Hindlimb muscle (tissue), 1 donor: ENCODE measurements around the gene BARD1. TPM values are rescaled to one million over a fixed set of nuclear protein-coding genes. Genes with fewer than 3 reads are reported as not detected.
"Not testable (repeated sequence)": the region's sequence is repeated elsewhere in the genome, so short reads cannot be mapped to it uniquely, and the experiment has no call there.

Experiments used
- DNase-seq: peaks from one replicate; pipeline ENCODE4 v3.0.0-alpha.2; 2013
- polyA plus RNA-seq: library from polyadenylated mRNA; unstranded; fragments of 120-200 nt; gene quantifications from one replicate; pipeline ENCODE4 v1.2.1, GENCODE V29; 2013; ENCODE audit not compliant: insufficient read length

BARD1 gene
- polyA plus RNA-seq, 1 donor: 9.4 TPM

DNA sequence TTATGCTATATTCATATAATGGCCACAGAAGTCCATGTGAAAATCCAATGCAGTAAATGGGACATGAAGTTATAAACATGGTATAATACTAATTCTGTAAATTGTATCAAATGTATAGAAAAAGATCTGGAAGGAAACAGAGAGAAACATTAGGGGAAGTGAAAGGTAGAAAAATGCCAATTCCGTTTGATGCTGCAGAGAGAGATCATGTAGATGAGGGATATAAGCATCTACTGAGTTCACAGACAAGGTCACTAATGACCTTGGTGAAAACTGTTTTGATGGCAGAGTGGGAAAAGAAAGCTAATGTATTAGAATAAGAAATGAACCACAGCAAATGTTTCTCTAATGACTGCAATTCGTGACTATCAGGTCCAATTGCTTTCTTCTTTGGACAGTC is 56.0 kb downstream of the BARD1 start:
- no peak for DNase-seq

DNA sequence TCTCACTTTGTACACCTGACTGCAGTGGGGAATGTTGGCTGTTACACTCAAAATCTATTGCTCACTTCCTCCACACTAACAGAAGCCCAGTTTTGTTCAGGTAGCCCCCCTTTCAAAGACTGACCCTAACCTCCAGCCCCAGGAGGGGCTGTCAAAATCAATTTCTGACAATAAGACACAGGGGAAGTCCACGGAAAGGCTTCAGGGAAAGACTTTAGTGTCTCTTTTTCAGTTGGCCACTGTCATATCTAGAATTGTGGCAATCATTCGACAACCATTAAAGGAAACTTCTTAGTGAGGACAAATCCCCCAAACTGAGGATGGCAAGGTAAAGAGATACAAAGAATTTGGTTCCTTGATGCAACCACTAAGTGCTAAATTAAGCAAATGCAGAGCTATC is 59.0 kb downstream of the BARD1 start:
- no peak for DNase-seq

DNA sequence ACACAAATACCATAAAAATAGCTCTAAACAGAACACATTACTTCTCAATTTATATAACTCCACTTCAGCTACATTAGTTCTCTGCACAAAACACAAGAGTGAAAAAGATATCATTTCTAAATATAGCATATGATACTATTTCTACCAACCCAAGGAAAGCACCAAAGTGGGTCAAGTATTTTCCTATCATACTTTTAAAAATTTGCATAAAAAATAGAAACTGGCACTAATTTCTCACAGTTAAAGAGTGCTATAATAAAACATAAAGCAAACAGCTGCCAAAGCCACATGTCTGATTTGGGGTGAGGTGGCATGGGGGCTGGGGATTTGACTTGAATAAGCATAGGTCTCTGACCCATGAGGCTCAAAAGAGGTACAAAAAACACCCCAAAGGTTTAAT is 61.5 kb downstream of the BARD1 start:
- DNase-seq: no peak

DNA sequence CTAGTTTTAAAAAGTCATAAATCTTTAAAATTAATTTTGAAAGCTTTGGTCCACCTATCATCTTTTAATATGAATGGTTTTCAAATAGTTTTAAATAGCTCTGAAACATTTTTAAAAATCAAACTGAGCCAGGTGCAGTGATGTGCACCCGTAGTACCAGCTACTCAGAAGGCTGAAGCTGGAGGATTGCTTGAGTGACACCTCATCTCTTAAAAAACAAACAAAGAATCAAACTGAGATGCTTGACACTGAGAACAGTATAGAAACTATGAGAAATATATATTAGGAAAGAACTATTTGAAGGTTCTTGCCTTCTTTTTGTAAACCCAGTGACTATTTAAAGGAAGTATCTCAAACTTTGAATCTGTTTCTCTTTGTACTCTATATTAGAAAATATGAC is 67.4 kb downstream of the BARD1 start:
- DNase-seq: no peak

DNA sequence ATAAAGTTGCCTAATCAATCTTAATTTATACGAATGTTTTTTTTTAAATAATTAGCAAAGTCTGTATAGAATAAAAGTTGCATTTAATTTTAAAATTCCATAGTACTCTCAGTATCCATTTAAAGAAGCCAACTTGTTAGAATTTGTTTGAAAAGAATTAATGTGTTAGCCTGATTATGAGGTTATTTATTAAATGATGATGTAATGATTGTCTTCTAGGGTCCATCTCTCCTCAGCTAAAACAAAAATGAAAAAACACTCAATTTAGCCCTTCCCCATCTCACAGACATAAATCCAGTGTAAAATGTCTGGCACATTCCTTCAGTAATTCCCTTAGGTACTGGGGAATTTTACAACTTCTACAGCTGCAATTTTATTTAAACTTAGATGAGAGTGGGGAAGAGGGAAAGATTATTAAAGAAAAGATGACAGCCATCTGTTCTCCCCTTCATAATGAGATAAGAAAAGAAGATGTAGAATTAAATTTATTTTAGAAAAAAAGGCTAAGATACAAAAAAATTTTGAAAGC is 68.6 kb downstream of the BARD1 start:
- peak; percentile 10 for DNase-seq

DNA sequence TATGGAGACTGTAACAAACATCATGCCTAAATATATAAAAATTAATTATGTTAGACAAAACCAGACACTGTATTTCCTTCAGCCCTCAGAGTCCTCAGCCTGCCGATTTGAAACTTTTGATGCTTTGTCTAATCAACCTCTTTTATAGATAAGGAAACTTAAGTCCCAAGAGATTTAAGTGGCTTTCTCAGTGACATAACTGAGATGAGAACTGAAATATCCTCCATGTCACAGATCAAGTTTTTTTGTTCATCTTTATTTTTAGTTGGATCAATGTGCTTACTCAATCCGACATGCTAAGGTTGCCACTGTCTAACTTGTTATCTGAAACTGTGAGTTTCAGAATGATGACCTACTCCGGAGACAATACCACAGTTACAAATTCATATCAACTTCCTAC is 72.3 kb downstream of the BARD1 start:
- no peak for DNase-seq

DNA sequence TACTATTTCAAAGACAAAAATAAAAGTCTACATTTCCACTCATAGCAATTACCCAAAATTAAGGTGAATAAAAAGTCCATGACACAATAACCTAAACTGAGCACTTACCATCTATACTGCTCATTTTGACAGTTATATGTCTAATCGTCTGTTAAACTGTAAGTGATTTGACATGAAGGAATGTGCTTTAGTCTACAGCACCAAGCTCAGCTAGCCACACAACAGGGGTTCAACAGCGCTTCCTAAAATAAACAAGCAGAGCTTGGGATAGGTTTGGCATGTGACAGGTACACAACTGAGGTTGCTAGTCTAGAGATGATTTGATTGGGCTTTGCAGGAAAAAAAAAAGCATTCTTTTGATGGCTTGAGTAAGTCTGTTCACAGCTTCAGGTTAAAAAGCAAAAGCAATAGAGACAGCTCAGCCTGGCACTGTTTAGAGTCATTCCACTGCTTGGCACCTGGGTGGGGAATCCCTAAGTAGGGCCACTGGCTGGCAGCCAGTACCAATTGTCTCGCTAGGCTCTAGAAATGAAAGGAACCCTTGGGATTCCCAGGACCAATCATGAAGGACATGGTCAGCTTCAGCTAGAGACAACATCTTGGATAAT is 78.6 kb downstream of the BARD1 start:
- no peak for DNase-seq

DNA sequence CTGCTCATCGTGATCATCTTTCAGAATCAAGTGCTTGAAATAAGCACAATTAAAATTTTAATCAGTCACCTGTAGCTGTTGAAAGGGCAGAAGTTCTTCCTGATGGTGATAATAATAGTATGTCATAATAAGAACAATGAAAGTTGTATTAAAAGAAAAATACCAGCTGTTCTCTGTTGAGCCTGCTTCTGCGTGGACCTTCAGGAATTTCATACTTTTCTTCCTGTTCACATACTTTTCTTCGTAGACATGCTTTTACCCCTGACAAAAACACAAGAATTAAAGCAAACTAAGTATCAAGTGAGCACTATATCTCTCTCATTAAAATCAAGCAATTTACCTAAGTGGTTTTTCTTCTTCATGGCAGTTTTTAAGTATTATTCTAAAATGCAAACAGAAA is 79.2 kb downstream of the BARD1 start:
- no peak for DNase-seq

DNA sequence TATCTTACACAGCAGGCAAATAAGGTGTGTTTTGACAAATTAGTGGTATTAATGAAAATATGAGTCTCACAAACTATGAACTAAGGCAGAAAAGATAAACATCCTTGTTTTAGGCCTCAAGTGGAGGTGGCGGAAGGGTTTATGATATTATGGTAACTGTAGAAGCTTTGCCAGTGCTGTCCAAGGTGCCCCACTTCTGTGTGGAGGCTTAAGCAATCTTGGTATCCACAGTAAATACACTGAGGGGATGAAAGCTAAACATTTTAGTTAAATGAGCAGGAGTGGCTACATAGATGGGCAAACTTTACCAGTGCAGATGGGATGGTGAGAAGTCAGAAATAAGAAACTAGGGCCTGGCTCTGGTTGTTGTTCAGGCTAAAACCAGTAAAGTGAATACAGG is 84.7 kb downstream of the BARD1 start:
- DNase-seq: no peak

DNA sequence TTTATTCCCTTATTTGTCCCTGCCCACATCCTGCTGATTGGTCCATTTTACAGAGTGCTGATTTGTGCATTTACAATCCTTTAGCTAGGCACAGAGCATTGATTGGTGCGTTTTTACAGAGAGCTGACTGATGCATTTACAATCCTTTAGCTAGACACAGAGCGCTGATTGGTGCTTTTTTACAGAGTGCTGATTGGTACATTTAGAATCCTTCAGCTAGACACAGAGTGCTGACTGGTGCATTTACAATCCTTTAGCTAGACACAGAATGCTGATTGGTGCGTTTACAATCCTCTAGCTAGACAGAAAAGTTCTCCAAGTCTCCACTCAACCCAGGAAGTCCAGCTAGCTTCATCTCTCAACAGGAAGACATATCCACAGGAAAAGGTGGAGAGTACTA is 91.6 kb downstream of the BARD1 start:
- not testable (repeated sequence) for DNase-seq

DNA sequence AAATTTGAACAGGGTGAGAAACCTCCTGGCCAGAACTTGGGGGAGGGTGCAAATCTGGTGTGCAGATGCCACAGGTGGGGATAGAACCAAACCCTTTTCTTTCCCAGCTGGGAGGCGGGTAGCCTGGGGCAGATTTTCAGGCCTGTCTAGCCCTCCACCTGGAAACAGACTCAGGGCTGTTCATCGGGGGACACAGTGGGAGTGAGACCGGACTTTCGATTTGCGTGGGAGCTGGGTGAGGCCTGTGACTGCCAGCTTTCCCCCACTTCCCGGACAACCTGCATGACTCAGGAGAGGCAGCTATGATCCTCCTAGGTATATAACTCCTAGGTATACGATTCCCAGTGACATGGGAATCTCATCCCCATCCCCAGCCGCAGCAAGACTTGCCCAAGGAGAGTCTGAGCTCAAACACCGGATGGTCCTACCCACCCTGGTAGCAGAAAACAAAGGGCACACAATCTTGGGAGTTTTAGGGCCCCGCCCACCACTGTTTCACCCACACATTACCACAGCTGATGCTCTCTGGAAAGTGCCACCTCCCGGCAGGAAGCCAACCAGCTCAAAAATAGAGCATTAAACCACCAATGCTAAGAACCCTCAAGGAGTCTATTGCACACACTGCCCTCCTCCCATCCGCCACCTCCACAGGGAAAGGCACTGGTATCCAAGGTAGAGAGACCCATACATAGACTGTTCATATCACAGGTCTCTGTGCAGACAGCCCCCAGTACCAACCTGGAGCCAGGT is 92.5 kb downstream of the BARD1 start:
- DNase-seq: no peak

DNA sequence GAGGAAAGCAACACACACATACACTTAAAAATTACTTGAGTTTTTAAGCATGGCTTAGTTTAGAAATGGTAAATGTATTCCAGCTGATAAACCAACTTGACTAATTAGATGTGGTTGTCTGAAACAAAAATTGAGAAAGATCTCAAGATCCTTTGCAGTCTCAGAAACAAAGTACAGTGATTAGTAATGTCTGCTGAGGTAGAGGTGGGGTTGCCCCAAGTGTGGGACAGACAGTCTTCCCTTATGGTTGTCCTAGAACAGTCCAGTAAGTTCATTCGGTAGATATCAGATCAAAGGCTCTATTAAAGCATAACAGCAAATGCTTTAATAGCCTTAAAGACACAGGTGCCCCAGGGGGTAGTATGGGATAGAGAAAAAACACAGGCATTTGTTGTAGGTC is 94.5 kb downstream of the BARD1 start:
- no peak for DNase-seq

DNA sequence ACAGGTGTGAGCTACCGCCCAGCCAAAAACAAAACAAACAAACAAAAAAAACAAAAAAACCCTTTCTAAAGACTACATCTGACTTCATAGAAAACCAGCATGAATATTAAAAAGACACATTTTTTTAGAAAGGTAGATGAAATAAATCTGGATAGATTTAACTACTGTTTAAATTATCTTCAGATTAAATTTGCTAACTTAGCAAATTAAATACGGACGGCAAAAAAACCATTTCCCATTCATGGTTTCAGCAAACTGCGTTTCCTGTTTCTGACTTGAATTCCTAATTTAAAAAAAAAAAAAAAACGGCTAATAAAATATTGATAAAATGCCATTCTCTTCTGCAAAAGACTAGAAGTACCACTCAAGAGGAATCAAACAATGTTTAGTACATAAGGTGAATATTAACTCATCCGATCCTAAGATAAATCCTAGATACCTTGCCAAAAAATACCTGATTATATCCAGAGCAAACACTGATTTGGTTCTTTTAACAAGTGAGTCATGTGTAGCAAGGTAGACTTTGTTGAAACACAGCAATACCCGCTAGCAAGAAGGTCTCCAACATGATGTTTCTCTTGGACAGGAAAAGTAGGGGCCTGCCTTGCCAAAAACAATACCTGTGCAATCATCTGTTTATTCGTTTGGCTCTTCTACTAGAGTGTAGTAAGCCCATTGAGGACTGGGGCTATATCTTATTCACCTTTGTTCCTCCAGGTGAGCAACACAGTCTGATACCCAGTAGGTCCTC is 96.2 kb downstream of the BARD1 start:
- no peak for DNase-seq

DNA sequence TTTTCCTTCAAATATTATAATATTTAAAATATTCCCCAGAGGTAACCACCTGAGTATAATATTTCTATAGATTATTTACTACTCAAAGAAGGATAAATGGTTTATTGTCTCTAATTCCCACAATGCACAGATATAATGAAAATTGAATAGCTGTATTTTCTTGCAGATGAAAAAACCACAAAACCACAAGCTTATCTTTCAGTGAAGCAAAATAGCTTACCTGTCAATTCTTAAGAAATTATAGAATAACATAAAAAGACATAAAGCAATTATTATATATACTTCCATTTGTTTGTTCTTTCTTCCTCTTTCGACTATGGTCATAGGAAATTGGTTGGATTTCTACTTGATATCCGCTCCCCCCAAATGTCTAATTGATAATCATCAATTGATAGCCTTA is 98.8 kb downstream of the BARD1 start:
- DNase-seq: no peak

DNA sequence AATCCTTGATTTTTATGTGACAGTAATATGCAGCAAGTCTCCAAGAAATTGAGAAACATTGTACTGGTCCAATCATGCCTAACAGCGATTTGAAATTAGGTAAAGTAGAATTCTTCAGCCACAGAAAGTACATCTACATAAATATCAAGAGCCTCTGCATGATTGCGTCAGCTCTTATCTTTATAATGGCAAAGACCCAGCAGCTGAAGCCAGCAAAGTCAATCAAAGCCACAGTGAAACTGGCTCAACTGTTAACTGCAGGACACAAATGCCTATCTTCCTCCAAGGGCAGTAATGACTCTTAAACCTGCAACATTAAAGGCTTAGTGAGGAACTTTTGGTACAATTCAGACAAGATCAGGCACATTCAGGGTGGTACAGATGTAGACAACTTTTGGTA is 102.5 kb downstream of the BARD1 start:
- DNase-seq: no peak

DNA sequence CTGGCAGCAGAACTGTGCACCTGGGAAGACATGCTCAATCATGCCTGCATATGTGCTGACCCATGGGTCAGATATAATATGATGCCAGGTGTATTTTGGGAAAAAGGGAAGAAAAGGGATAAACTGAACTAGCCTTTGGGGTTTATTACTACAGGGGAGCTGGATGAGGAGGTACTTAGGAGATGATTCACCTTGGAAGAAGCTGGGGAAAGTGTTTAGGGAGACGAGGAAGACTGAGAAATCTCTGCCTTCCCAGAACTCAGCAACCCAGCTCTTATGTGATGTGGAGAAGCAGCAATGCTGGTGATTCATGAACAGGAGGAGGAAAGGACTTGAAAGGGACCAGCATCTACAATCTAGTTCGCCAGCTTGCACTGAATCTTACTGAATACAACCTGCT is 110.2 kb downstream of the BARD1 start:
- no peak for DNase-seq

DNA sequence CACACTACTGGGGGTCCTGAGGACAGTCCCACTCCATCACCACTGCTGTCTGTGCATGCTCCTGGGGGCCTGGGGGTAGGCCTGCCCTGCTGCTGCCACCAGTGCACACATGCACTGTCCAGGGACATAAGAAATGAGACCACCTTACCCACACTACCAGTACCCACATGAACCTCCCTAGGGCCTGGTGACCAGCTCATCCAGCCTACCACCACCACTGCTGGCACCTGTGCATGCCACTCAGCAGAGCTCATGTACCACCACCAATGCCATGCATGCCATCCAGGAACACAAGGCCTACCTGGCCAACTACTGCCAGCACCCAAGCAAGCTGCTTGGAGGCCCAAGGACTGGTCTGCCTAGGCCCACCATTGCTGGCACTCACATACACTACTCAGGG is 112.8 kb downstream of the BARD1 start:
- DNase-seq: no peak

DNA sequence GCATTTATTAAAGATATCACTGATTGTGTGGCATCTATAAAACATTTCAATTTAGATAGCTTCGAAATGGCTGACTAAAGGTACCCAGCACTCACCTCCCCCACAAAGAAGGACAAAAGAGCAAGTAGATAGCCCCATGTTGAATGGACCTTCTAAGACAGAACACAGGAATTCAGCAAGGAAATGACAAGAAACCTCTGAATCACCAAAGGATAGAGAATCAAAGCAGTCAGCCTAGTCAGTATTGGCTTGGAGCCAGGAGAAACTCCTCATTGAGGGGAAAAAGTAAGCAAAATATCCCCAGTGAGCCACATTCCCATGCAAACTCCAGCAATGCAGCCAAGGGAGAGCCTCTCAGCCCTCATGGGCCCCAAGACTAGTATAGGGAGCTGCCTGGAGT is 113.7 kb downstream of the BARD1 start:
- no peak for DNase-seq

DNA sequence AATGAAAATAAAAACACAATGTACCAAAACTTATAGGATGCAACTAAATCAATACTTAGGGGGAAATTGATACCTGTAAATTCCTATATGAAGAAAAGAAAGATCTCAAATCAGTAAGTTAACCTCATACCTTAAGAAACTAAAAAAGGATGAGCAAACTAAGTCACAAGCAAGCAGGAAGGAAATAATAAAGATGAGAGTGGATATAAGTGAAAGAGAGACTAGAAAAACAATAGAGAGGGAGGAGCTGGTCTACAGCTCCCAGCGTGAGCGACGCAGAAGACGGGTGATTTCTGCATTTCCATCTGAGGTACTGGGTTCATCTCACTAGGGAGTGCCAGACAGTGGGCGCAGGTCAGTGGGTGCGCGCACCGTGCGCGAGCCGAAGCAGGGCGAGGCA is 125.9 kb downstream of the BARD1 start:
- DNase-seq: not testable (repeated sequence)

DNA sequence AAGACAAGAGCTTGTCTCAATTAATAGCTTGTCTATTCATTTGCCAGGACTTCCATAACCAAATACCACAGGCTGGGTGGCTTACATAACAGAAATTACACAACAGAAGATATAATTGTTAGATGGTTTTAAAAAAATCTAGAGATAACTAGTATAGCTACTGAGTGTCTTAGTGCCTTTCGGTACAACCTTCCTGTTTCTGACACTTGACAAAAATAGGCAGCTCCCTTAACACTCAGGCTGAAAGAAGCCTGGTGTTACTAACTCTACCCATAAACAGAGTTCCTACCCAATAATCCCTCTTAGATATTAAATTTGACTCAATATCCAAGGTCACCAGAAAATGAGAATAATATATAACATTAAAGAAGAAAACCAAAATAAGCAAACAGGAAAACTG is 129.7 kb downstream of the BARD1 start:
- DNase-seq: no peak

DNA sequence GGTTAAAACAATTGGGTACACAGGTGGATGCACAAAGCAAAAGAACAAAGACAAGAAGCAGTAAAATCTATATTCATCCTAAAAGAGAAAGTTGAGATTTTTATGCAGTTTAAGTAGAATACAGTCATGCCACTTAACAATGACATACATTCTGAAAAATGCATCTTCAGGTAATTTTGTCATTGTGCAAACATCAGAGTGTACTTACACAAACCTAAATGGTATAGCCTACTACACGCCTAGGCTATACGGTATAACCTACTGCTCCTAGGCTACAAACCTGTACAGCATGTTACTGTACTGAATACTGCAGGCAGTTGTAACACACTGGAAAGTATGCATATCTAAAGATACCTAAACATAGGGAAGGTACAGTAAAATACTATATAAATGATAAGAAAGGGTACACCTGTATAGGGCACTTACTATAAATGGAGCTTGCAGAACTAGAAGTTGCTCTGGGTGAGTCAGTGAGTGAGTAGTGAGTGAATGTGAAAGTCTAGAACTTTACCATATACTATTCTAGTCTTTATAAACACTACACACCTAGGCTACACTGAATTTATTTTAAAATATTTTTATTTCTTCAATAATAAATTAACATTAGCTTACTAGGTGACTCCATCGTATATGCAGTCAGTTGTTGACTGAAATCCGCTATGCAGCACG is 132.9 kb downstream of the BARD1 start:
- DNase-seq: no peak
